ENCODE results near the gene ARHGEF38.
A peak's percentile ranks its signal among the peaks of the same experiment; 100 is the strongest.

ARHGEF38 gene

DNA sequence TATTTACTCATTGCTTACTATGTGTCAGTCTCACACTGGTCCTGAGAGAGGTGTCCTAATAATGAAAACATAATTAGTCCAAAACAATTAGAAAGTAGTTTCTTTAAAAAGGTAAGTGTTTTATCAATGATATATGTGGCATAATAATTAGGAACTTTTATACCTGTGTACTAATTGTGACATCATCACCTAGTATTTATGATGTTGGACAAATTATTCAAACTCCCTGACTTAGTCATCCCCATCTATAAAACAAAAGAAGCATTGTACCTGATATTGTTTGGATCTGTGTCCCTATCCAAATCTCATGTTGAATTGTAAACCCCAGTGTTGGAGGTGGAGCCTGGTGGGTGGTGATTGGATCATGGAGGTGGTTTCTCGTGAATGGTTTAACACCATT is 15.8 kb upstream of the ARHGEF38 start:
- Histone ChIP-seq H3K27ac (ENCODE audit: low read depth, low read length) (no peak overlapping the region), H3K9ac (ENCODE audit: low read depth in 1 of 2, low read length in 2 of 2) (no peak overlapping the region), H3K9me3 (ENCODE audit: control insufficient read depth in 1 of 2, low read length in 2 of 2) (no peaks in the 10 kb centered on the region), H3K27me3 (ENCODE audit: control insufficient read depth in 1 of 2, insufficient read depth in 2 of 2, low read length in 2 of 2) (no peaks in the 10 kb centered on the region), H3K4me1 (ENCODE audit: control insufficient read depth in 1 of 2, insufficient read depth in 2 of 2, low read length in 2 of 2) (peaks cover 0 to 9% of the 10 kb centered on the region in 2 donors), H3K36me3 (ENCODE audit: control insufficient read depth in 1 of 2, insufficient read depth in 2 of 2, low read length in 2 of 2) (no peaks in the 10 kb centered on the region), H3K4me3 (ENCODE audit: low read depth in 1 of 2, low read length in 2 of 2) (no peak overlapping the region)

- Histone ChIP-seq H3K27me3 (ENCODE audit: control insufficient read depth in 1 of 2, insufficient read depth in 2 of 2, low read length in 2 of 2) (no peaks in the 10 kb centered on the region), H3K4me3 (ENCODE audit: low read depth in 1 of 2, low read length in 2 of 2) (no peak overlapping the region), H3K36me3 (ENCODE audit: control insufficient read depth in 1 of 2, insufficient read depth in 2 of 2, low read length in 2 of 2) (no peaks in the 10 kb centered on the region), H3K27ac (ENCODE audit: low read depth, low read length) (no peak overlapping the region), H3K9ac (ENCODE audit: low read depth in 1 of 2, low read length in 2 of 2) (no peak overlapping the region), H3K9me3 (ENCODE audit: control insufficient read depth in 1 of 2, low read length in 2 of 2) (no peaks in the 10 kb centered on the region), H3K4me1 (ENCODE audit: control insufficient read depth in 1 of 2, insufficient read depth in 2 of 2, low read length in 2 of 2) (peaks cover 0 to 19% of the 10 kb centered on the region in 2 donors)
These were observed 11.0 kb upstream of the ARHGEF38 start for GRCh38 chr4:105541420-105541819.

DNA sequence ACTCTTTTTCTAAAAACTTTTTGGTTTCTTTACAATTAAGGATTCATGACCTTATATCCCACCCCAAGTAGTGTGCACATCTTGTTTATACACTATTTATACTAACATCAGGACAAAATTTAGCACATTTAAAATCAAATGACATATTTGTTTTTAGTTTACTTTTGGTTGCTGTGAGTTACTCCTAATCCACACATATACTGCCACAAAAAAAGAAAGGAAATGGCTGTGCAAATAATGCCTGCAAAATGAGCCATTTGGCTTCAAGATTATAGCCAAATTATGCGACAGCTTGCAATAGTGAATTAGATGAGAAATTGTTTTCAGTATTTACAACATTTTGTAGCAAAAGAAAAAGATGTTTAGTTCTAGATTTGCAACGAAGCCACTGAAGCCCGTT is 10.4 kb upstream of the ARHGEF38 start:
- H3K4me1 ChIP-seq (ENCODE audit: control insufficient read depth in 1 of 2, insufficient read depth in 2 of 2, low read length in 2 of 2) = peaks cover 0 to 19% of the 10 kb centered on the region in 2 donors
- H3K36me3 ChIP-seq (ENCODE audit: control insufficient read depth in 1 of 2, insufficient read depth in 2 of 2, low read length in 2 of 2) = no peaks in the 10 kb centered on the region
- H3K9ac ChIP-seq (ENCODE audit: low read depth in 1 of 2, low read length in 2 of 2) = no peak overlapping the region
- no peak overlapping the region for H3K4me3 ChIP-seq (ENCODE audit: low read depth in 1 of 2, low read length in 2 of 2)
- H3K9me3 ChIP-seq (ENCODE audit: control insufficient read depth in 1 of 2, low read length in 2 of 2) = no peaks in the 10 kb centered on the region
- no peak overlapping the region for H3K27ac ChIP-seq (ENCODE audit: low read depth, low read length)
- no peaks in the 10 kb centered on the region for H3K27me3 ChIP-seq (ENCODE audit: control insufficient read depth in 1 of 2, insufficient read depth in 2 of 2, low read length in 2 of 2)

- Histone ChIP-seq H3K4me1 (ENCODE audit: control insufficient read depth in 1 of 2, insufficient read depth in 2 of 2, low read length in 2 of 2) (peaks cover 0 to 19% of the 10 kb centered on the region in 2 donors), H3K27me3 (ENCODE audit: control insufficient read depth in 1 of 2, insufficient read depth in 2 of 2, low read length in 2 of 2) (no peaks in the 10 kb centered on the region), H3K9me3 (ENCODE audit: control insufficient read depth in 1 of 2, low read length in 2 of 2) (no peaks in the 10 kb centered on the region), H3K27ac (ENCODE audit: low read depth, low read length) (no peak overlapping the region), H3K9ac (ENCODE audit: low read depth in 1 of 2, low read length in 2 of 2) (no peak overlapping the region), H3K4me3 (ENCODE audit: low read depth in 1 of 2, low read length in 2 of 2) (no peak overlapping the region), H3K36me3 (ENCODE audit: control insufficient read depth in 1 of 2, insufficient read depth in 2 of 2, low read length in 2 of 2) (no peaks in the 10 kb centered on the region)
These were observed 9.1 kb upstream of the ARHGEF38 start for GRCh38 chr4:105543346-105543745.

DNA sequence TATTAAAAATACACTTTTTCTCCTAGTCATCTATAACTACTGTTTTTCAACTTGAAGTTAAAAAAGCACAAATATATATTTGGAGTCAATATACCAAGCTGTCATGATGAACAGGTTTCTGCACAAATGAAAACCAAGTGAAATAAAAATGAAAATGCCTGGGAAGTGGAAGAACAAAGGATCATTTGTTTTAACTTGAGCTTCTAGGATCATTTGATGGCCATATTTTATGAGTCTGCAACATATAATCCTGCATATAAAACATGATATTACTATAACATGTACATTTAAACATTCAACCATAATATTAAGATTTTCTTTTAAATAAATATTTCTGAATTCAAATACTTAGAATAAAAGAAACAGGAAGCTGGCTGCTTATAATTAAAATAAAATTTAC is 8.5 kb upstream of the ARHGEF38 start:
- Histone ChIP-seq H3K4me1 (ENCODE audit: control insufficient read depth in 1 of 2, insufficient read depth in 2 of 2, low read length in 2 of 2) (peaks cover 0 to 19% of the 10 kb centered on the region in 2 donors), H3K27ac (ENCODE audit: low read depth, low read length) (no peak overlapping the region), H3K27me3 (ENCODE audit: control insufficient read depth in 1 of 2, insufficient read depth in 2 of 2, low read length in 2 of 2) (no peaks in the 10 kb centered on the region), H3K9ac (ENCODE audit: low read depth in 1 of 2, low read length in 2 of 2) (no peak overlapping the region), H3K36me3 (ENCODE audit: control insufficient read depth in 1 of 2, insufficient read depth in 2 of 2, low read length in 2 of 2) (no peaks in the 10 kb centered on the region), H3K9me3 (ENCODE audit: control insufficient read depth in 1 of 2, low read length in 2 of 2) (no peaks in the 10 kb centered on the region), H3K4me3 (ENCODE audit: low read depth in 1 of 2, low read length in 2 of 2) (no peak overlapping the region)

GRCh38 chr4:105544520-105545286 is 7.7 kb upstream of the ARHGEF38 start:
- Histone ChIP-seq H3K4me1 (ENCODE audit: control insufficient read depth in 1 of 2, insufficient read depth in 2 of 2, low read length in 2 of 2) (peaks cover 0 to 23% of the 10 kb centered on the region in 2 donors), H3K27me3 (ENCODE audit: control insufficient read depth in 1 of 2, insufficient read depth in 2 of 2, low read length in 2 of 2) (no peaks in the 10 kb centered on the region), H3K4me3 (ENCODE audit: low read depth in 1 of 2, low read length in 2 of 2) (no peak overlapping the region), H3K9ac (ENCODE audit: low read depth in 1 of 2, low read length in 2 of 2) (no peak overlapping the region), H3K9me3 (ENCODE audit: control insufficient read depth in 1 of 2, low read length in 2 of 2) (no peaks in the 10 kb centered on the region), H3K27ac (ENCODE audit: low read depth, low read length) (no peak overlapping the region), H3K36me3 (ENCODE audit: control insufficient read depth in 1 of 2, insufficient read depth in 2 of 2, low read length in 2 of 2) (no peaks in the 10 kb centered on the region)

DNA sequence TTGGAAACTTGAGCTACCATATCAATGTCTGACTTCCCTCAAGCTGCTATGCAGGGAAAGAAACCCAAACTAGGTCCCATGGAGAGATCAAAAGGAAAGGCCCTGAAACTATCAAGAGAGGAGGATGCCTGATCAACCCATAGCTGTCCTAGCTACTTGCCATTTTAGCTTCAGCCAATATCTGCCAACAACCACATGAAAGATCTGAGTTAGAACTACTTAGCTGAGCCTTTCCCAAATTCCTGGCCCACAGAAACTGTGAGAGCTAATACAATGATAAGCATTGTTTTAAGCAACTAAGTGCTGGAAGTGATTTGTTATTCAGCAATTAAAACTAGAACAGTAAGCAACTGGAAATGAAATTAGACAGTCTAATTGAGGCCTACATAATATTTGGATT is 6.3 kb upstream of the ARHGEF38 start:
- Histone ChIP-seq H3K27ac (ENCODE audit: low read depth, low read length) (no peak overlapping the region), H3K36me3 (ENCODE audit: control insufficient read depth in 1 of 2, insufficient read depth in 2 of 2, low read length in 2 of 2) (no peaks in the 10 kb centered on the region), H3K9ac (ENCODE audit: low read depth in 1 of 2, low read length in 2 of 2) (no peak overlapping the region), H3K4me1 (ENCODE audit: control insufficient read depth in 1 of 2, insufficient read depth in 2 of 2, low read length in 2 of 2) (peaks cover 5 to 23% of the 10 kb centered on the region in 2 donors), H3K4me3 (ENCODE audit: low read depth in 1 of 2, low read length in 2 of 2) (no peak overlapping the region), H3K9me3 (ENCODE audit: control insufficient read depth in 1 of 2, low read length in 2 of 2) (no peaks in the 10 kb centered on the region), H3K27me3 (ENCODE audit: control insufficient read depth in 1 of 2, insufficient read depth in 2 of 2, low read length in 2 of 2) (no peaks in the 10 kb centered on the region)

- Histone ChIP-seq H3K4me3 (ENCODE audit: low read depth in 1 of 2, low read length in 2 of 2) (no peak overlapping the region), H3K9ac (ENCODE audit: low read depth in 1 of 2, low read length in 2 of 2) (no peak overlapping the region), H3K27ac (ENCODE audit: low read depth, low read length) (no peak overlapping the region), H3K4me1 (ENCODE audit: control insufficient read depth in 1 of 2, insufficient read depth in 2 of 2, low read length in 2 of 2) (peaks cover 10 to 25% of the 10 kb centered on the region in 2 donors), H3K9me3 (ENCODE audit: control insufficient read depth in 1 of 2, low read length in 2 of 2) (no peaks in the 10 kb centered on the region), H3K36me3 (ENCODE audit: control insufficient read depth in 1 of 2, insufficient read depth in 2 of 2, low read length in 2 of 2) (no peaks in the 10 kb centered on the region), H3K27me3 (ENCODE audit: control insufficient read depth in 1 of 2, insufficient read depth in 2 of 2, low read length in 2 of 2) (no peaks in the 10 kb centered on the region)
These were observed 4.7 kb upstream of the ARHGEF38 start for GRCh38 chr4:105547769-105548168.

DNA sequence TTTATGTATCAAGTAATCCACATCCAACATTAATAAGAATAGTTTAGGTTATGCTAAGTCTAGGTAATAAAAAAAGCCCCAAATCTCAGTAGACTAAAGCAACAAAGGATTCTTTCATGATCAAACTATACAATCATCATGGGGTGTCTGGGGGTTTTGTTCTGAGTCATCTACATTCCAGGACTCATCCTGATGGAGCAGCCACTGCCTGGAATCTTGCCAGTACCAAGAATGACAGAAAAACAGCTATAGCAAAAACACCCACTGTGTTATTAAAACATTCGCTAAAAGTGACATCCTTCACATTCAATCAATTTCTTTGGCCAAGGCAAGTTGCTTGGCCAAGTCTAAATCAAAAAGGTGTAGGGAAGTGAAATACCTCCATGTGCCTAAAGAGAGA is 3.9 kb upstream of the ARHGEF38 start:
- Histone ChIP-seq H3K9ac (ENCODE audit: low read depth in 1 of 2, low read length in 2 of 2) (no peak overlapping the region), H3K27me3 (ENCODE audit: control insufficient read depth in 1 of 2, insufficient read depth in 2 of 2, low read length in 2 of 2) (no peaks in the 10 kb centered on the region), H3K9me3 (ENCODE audit: control insufficient read depth in 1 of 2, low read length in 2 of 2) (no peaks in the 10 kb centered on the region), H3K27ac (ENCODE audit: low read depth, low read length) (no peak overlapping the region), H3K4me1 (ENCODE audit: control insufficient read depth in 1 of 2, insufficient read depth in 2 of 2, low read length in 2 of 2) (peaks cover 10 to 24% of the 10 kb centered on the region in 2 donors), H3K36me3 (ENCODE audit: control insufficient read depth in 1 of 2, insufficient read depth in 2 of 2, low read length in 2 of 2) (no peaks in the 10 kb centered on the region), H3K4me3 (ENCODE audit: low read depth in 1 of 2, low read length in 2 of 2) (no peak overlapping the region)

GRCh38 chr4:105550641-105551040 is 1.8 kb upstream of the ARHGEF38 start:
- peaks cover 10 to 16% of the 10 kb centered on the region in 2 donors for H3K4me1 ChIP-seq (ENCODE audit: control insufficient read depth in 1 of 2, insufficient read depth in 2 of 2, low read length in 2 of 2)
- H3K36me3 ChIP-seq (ENCODE audit: control insufficient read depth in 1 of 2, insufficient read depth in 2 of 2, low read length in 2 of 2) = no peaks in the 10 kb centered on the region
- H3K27me3 ChIP-seq (ENCODE audit: control insufficient read depth in 1 of 2, insufficient read depth in 2 of 2, low read length in 2 of 2) = no peaks in the 10 kb centered on the region
- H3K9me3 ChIP-seq (ENCODE audit: control insufficient read depth in 1 of 2, low read length in 2 of 2) = no peaks in the 10 kb centered on the region
- H3K27ac ChIP-seq (ENCODE audit: low read depth, low read length) = no peak overlapping the region
- H3K4me3 ChIP-seq (ENCODE audit: low read depth in 1 of 2, low read length in 2 of 2) = peak overlapping the region in 1 of 2 donors; percentile 20
- H3K9ac ChIP-seq (ENCODE audit: low read depth in 1 of 2, low read length in 2 of 2) = no peak overlapping the region

Data from duodenal mucosa (tissue), 2 donors.